NCI-H2029 treated with DMSO at 0.1 percent for 48 hours (cell line): ENCODE measurements around the gene NF1.
"Not testable (repeated sequence)": the region's sequence is repeated elsewhere in the genome, so short reads cannot be mapped to it uniquely, and the experiment has no call there.

Experiments
- DNase-seq: peaks from one replicate; lab custom pipeline; 2025; lab: John Stamatoyannopoulos, UW

NF1 gene

GRCh38 chr17:31260151-31260550 lies 165.4 kb downstream of the NF1 start:
- no peak for DNase-seq

- no peak for DNase-seq
Measured at GRCh38 chr17:31261601-31262000, 166.8 kb downstream of the NF1 start.

GRCh38 chr17:31262923-31263322 lies 168.1 kb downstream of the NF1 start:
- DNase-seq, result not testable (repeated sequence)

- no peak for DNase-seq
Measured at GRCh38 chr17:31266042-31266441, 171.3 kb downstream of the NF1 start.

- no peak for DNase-seq
Measured at GRCh38 chr17:31269036-31269577, 174.3 kb downstream of the NF1 start.

GRCh38 chr17:31269578-31269983 lies 174.8 kb downstream of the NF1 start:
- DNase-seq, result no peak

- DNase-seq, result no peak
Measured at GRCh38 chr17:31272236-31272635, 177.5 kb downstream of the NF1 start.

GRCh38 chr17:31272803-31273202 lies 178.0 kb downstream of the NF1 start:
- DNase-seq, result no peak

GRCh38 chr17:31273516-31273915 lies 178.7 kb downstream of the NF1 start:
- no peak for DNase-seq

- DNase-seq, result no peak
Measured at GRCh38 chr17:31274252-31274651, 179.5 kb downstream of the NF1 start.

- DNase-seq, result no peak
Measured at GRCh38 chr17:31275116-31275515, 180.3 kb downstream of the NF1 start.

GRCh38 chr17:31279401-31279800 lies 184.6 kb downstream of the NF1 start:
- no peak for DNase-seq

- no peak for DNase-seq
Measured at GRCh38 chr17:31281061-31281460, 186.3 kb downstream of the NF1 start.

GRCh38 chr17:31283841-31284240 lies 189.1 kb downstream of the NF1 start:
- DNase-seq, result no peak

- DNase-seq, result no peak
Measured at GRCh38 chr17:31286587-31286986, 191.8 kb downstream of the NF1 start.

GRCh38 chr17:31287932-31288331 lies 193.2 kb downstream of the NF1 start:
- DNase-seq, result not testable (repeated sequence)

- no peak for DNase-seq
Measured at GRCh38 chr17:31289790-31290189, 195.0 kb downstream of the NF1 start.

GRCh38 chr17:31291820-31292219 lies 197.0 kb downstream of the NF1 start:
- DNase-seq, result no peak

- DNase-seq, result no peak
Measured at GRCh38 chr17:31293581-31293980, 198.8 kb downstream of the NF1 start.

GRCh38 chr17:31294231-31294630 lies 199.5 kb downstream of the NF1 start:
- DNase-seq, result no peak

GRCh38 chr17:31294820-31295488 lies 200.2 kb downstream of the NF1 start:
- no peak for DNase-seq

GRCh38 chr17:31295489-31295871 lies 200.7 kb downstream of the NF1 start:
- no peak for DNase-seq

- DNase-seq, result no peak
Measured at GRCh38 chr17:31296142-31296541, 201.4 kb downstream of the NF1 start.

- no peak for DNase-seq
Measured at GRCh38 chr17:31297090-31297489, 202.3 kb downstream of the NF1 start, which contains the start of gene OMG. Gene OMG, minus strand, starts transcription at chr17:31297239. Its CDS starts 908 bp downstream, at chr17:31296331.
